Renal pelvis (tissue), 4 donors: ENCODE data around the gene KCTD4. TPM values are rescaled to one million over a fixed set of nuclear protein-coding genes. Genes with fewer than 3 reads are reported as not detected.
A peak's percentile ranks its signal among the peaks of the same experiment; 100 is the strongest.

Source experiments
- DNase-seq: peaks from one replicate; pipeline ENCODE4 v3.0.0-alpha.2; 2013
- polyA plus RNA-seq, 3 donors: library from polyadenylated mRNA; unstranded; fragments of 120-200 nt; gene quantifications; one replicate each; pipeline ENCODE4 v1.2.1, GENCODE V29; 2013; ENCODE audit not compliant: insufficient read length in 3 of 3

Gene KCTD4
- polyA plus RNA-seq, 3 donors: 0.12 to 0.82 (median 0.63) TPM

DNA sequence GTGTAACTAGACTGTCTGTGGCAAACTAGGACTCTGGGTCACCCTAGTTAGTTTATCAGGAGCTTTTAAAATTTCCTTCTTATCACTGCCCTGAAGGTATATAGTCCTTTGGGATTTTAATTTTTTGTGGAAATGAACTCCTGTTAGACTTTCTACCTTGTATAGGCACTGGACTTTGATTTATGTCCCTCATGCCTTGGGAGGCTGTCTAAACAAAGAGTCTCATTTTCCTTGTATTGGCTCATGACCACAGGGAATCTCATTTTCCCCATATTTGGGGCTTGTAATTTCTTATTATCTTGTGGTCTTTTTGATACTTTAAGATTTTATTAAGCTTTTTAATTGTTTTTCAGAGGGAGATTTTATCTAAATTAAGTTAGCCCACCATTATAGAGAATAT lies 21.4 kb downstream of the KCTD4 start:
- DNase-seq: peak; percentile 34

DNA sequence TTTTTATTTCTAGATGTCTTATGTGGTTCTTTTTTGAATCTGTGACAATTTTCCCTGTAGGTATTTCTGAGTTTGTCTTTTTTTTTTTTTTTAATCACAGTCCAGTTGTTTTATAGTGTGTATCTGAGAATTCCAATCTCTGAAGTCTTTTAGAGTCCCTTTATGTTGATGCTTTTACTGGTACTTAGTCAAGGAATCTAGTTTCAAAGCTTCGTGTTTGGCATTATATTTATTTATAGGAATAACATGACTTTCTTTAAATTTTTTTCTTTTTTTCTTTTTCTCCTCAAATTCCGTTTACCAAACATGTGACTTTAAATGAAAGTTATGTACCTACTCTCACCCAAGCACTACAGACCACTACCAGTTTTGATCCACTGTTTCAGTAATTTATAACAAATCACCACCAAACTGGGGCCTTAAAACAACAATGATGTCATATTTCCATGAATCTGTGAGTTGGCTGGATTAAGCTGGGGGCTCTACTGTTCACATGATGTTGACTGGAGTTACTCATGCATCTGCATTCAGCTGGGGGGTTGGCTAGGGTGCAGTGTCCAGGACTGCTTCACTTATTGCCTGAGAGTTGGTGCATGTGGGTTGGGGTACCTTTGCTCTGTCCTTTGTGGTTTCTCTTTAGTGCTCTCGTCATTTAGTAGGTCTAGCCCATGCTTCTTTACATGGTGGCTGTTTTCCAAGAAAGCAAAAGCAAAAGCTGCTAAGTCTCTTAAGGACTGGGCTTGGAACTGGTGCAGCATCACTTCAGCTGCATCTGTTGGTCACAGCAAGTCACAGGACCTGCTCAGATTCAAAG lies 22.3 kb downstream of the KCTD4 start:
- DNase-seq: peak; percentile 22

DNA sequence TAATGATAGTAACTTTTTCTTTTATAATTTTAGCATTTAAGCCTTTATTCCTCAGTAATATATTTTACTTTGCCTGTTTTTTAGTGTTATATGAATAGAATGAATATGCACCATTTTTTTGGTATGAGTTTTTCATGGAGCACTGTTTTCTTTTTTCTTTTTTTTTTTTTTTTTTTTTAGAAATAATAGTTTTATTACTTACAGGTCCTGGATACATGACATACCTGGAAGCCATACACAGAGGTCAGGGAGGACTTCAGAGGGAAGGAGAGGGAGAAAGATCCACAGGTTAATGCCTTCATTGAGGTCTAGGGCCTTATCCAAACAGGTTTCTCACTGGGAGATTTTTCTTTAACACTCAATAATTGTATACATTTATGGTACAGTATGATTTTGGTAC lies 26.4 kb downstream of the KCTD4 start:
- no peak for DNase-seq

DNA sequence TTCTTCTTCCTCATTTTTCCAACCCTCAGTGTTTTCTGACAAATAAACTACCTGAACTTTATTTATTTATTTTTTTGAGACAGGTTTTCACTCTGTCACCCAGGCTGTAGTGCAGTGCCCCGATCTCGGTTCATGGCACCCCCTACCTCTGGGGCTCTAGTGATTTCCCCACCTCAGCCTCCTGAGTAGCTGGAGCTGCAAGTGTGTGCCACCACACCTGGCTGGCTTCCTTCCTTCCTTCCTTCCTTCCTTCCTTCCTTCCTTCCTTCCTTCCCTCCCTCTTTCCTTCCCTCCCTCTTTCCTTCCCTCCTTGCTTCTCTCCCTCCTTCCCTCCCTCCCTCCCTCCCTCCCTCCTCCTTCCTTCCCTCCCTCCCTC lies 32.3 kb downstream of the KCTD4 start:
- no peak for DNase-seq

DNA sequence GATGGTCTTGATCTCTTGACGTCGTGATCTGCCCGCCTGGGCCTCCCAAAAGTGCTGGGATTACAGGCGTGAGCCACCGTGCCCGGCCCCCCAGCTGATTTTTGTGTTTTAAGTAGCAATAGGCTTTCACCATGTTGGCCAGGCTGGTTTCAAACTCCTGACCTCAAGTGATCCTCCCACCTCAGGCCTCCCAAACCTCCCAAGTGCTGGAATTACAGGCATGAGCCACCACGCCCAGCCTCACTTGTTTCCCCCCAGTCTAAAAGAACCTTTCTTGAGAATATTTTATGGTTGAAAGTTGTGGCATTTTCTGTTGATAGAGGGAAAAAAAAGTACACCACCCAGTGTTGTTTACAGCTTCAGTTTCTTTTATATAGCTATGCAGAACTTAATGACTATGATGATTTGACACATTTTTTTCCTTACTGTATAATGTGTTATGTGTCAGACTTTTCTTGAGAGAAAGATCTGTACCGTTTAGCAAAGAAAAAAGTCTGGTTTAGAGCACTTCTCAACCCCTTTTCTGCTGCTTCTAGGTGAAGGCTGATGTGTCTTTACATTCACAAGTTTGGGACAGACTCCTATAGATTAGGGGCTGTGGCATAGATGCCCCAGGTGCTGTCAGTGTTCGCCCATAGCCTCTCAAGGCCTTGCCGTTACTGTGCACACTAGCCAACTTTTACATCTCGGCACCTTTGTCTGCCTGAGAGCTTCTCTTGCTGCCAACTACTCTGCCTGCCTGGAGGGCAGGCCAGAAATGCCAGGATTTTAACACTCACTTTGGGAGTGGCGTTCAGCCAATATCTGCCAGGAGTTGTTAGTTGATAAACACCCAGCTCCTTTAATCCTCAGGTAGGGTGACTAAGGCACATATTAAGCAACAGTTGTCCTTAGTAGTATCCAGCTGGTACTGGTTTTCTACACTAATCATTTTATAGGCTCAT lies 33.0 kb downstream of the KCTD4 start:
- DNase-seq: no peak

DNA sequence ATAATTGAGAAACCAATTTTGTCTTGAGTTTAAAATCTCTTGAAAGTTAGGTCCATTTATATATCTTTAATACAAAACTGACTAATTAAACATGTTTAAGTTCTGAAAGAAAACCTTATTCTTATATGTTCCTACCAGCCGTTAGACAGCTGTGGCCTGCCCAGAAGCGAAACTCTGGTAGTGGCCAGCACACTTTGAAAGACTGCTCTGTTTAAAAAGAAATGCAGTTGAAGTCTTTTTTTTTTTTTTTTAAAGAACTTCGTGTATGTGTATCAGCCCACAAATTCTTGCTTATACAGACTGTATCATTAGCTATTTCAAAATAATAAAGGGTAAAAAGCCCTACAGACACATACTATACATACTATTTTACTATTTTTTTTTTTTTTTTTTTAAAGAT lies 34.0 kb downstream of the KCTD4 start:
- DNase-seq: no peak

DNA sequence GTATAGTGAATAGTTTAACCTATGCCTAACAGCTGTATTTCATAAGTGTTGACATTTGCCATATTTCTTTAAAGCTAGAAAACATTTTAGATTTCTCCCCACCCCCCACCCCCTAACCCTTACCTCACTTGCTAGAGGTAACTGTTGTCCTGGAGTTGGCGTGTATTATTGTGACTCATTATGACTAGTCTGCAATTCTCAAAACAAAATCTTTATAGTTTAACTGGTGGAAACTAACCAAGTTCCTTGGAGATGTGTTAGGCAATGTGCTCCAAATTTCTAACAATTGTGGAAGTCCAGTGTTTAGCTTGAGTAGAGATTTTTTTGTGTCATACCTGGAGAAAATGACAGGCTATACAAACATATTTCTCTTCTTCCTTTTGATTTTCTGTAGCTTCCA lies 38.0 kb downstream of the KCTD4 start:
- DNase-seq: no peak

DNA sequence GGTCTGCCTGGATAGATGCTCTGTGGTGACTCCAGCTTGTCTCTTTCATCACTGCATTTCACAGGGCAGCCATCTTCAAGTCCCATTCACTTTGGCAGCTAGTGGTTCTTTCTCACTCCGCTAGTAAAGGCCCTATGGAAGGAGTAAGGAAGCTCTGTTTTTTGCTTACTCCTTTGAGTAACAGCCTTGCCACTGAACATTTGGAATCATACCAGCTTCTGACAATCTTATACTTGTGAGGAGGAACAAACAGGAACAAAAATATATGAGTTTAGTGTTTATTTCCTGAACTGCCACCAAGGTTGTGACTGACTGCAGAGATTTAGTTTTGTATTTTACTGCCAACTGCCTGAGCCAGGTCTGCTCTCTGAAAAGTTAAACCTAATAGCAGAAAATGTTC lies 38.7 kb downstream of the KCTD4 start:
- DNase-seq: peak; percentile 4

DNA sequence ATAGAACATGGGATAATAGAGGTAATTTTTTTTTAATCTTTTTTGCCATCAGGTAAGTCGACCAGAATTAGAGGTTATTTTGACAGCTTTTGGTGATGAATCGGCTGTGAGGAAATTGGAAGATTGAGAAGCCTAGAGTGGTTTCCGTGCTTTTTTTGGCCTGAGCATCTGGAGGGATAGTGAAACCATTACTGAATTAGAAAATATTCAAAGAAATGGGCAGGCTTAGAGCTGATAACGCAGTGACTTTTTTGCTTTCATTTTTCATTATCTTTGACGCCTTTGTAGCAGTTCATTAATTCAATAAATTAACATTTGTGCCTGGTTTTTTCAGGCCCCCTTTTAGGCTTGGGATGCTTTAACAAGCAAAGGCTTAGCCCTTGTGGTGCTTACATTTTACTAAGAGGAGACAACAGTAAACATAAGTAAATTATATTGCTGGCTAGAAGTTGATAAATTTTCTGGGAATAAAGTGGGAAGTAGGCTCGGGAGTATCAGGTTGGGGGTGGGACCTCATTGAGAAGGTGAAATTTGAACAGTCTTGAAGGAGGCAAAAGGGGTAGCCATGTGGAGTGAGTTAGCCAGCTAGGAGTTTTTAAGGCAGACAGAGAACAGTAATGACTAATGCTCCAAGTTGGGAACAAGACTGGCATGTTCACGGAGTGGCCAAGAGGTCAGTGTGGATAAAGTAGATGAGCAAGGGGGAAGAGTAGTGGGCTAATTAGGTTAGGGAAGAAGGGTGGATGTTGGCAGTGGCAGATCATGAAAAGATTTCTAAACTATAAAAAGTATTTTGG lies 44.1 kb downstream of the KCTD4 start:
- DNase-seq: no peak

DNA sequence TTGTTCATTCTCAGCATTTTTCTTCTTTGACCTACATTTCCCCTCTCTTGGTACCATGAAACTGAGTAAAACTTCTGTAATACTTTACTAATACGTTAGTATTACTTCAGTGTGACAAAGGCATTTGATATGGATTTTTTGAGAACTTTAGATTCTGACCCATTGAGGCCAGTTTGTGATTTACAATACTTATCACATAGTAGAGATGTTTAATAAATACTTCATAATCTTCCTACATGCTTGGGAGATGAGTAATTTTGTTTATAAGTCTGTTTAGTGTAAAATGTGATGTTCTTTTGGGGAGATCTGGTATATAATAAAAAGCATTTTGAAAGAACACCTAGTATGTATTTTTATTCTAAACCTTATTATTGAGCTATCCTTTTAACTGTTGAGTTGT lies 50.9 kb downstream of the KCTD4 start:
- no peak for DNase-seq

DNA sequence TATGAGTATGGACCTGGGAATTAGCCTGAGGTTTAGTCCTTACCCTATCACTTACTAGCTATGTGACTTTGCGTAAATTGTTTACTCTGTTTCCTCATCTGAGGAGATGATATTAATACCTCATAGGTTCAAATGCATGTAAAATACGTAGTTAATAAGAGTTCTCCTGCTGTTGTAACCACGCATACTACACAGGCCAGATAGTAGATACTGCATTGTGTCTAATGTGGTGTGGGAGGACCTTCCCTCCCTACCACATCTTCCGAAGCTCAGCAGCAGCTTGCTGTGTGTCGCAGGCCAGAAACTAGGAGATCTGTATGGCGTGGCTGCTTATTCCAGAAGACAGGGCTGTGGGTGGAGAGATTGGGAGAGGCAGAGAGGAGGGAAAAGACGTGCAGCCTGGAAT lies 57.5 kb downstream of the KCTD4 start:
- DNase-seq: no peak

Other genes with a start within 250 kb of the KCTD4 start
- 10 to 100 TPM; 10.8 to 11.8 (median 11.7) TPM for gene NUFIP1, start 211.6 kb downstream of the KCTD4 start, polyA plus RNA-seq
- 10 to 100 TPM; 49.6 to 57.9 (median 56.4) TPM for gene GPALPP1, start 211.5 kb downstream of the KCTD4 start, polyA plus RNA-seq
- 10 to 100 TPM; 24.6 to 26.1 (median 25.8) TPM for gene GTF2F2, start 80.5 kb downstream of the KCTD4 start, polyA plus RNA-seq
- gene TPT1, start 140.1 kb upstream of the KCTD4 start, polyA plus RNA-seq: 1,000 to 10,000 TPM; 5,904 to 6,439 (median 5,934) TPM
- 10 to 100 TPM; 19.6 to 29.3 (median 26.5) TPM for gene SLC25A30, start 217.3 kb upstream of the KCTD4 start, polyA plus RNA-seq